Endothelial cell (in vitro differentiated cells): Measurements from ENCODE around the gene TSHZ2. TPM values are rescaled to one million over a fixed set of nuclear protein-coding genes. Genes with fewer than 3 reads are reported as not detected.

Source experiments
- DNase-seq: peaks from one replicate; pipeline ENCODE4 v3.0.0; 2021; ENCODE audit warnings: low spot score
- H3K27ac Mint-ChIP-seq: one replicate; pipeline ENCODE4 v1.8.0; 2021; ENCODE audit warnings: mixed read lengths, inconsistent platforms; ENCODE audit not compliant: unreplicated experiment
- H3K27me3 Mint-ChIP-seq: one replicate; pipeline ENCODE4 v1.8.0; 2021; ENCODE audit warnings: mild to moderate bottlenecking, moderate library complexity, mixed read lengths, inconsistent platforms; ENCODE audit not compliant: unreplicated experiment
- H3K36me3 Mint-ChIP-seq: one replicate; pipeline ENCODE4 v1.8.0; 2021; ENCODE audit warnings: mild to moderate bottlenecking, low read depth, mixed read lengths, inconsistent platforms; ENCODE audit not compliant: unreplicated experiment
- H3K4me1 Mint-ChIP-seq: one replicate; pipeline ENCODE4 v1.8.0; 2021; ENCODE audit warnings: mild to moderate bottlenecking, mixed read lengths, inconsistent platforms; ENCODE audit not compliant: unreplicated experiment
- H3K4me3 Mint-ChIP-seq: one replicate; pipeline ENCODE4 v1.8.0; 2021; ENCODE audit warnings: mild to moderate bottlenecking, mixed read lengths, inconsistent platforms; ENCODE audit not compliant: unreplicated experiment
- H3K9me3 Mint-ChIP-seq: one replicate; pipeline ENCODE4 v1.8.0; 2021; ENCODE audit warnings: mixed read lengths, inconsistent platforms; ENCODE audit not compliant: unreplicated experiment
- CTCF ChIP-seq: fragments of 200-600 bp; sonication (generic); IDR thresholded peaks from one replicate; pipeline ENCODE4 v1.5.0; 2021; ENCODE audit warnings: antibody characterized with exemption; ENCODE audit not compliant: unreplicated experiment
- total RNA-seq: library from RNA; stranded (reverse); fragmentation: NEBNext Ultra II Directional; extraction: Animal tissue kit (Norgen Biotek cat#: 25700); gene quantifications from one replicate; pipeline ENCODE4 v1.2.1, GENCODE V29; 2021; ENCODE audit not compliant: unreplicated experiment

TSHZ2 gene
- total RNA-seq, 1 donor from 2014 or later = 2.3 TPM

- Mint-ChIP-seq H3K9me3 (no peaks in the 10 kb centered on the region), H3K27me3 (no peaks in the 10 kb centered on the region), H3K4me3 (no peak overlapping the region), H3K36me3 (no peaks in the 10 kb centered on the region), H3K4me1 (no peaks in the 10 kb centered on the region), H3K27ac (no peak overlapping the region)
- DNase-seq = no peak
- TF ChIP-seq CTCF = no peak
Observed at GRCh38 chr20:53091789-53092188, 119.6 kb downstream of the TSHZ2 start.

GRCh38 chr20:53092772-53093300, 120.7 kb downstream of the TSHZ2 start:
- no peaks in the 10 kb centered on the region for H3K36me3 Mint-ChIP-seq
- H3K4me1 Mint-ChIP-seq = no peaks in the 10 kb centered on the region
- no peaks in the 10 kb centered on the region for H3K27me3 Mint-ChIP-seq
- no peak for TF ChIP-seq CTCF
- DNase-seq = no peak
- H3K9me3 Mint-ChIP-seq = no peaks in the 10 kb centered on the region
- H3K27ac Mint-ChIP-seq = no peak overlapping the region
- no peak overlapping the region for H3K4me3 Mint-ChIP-seq

- H3K9me3 Mint-ChIP-seq = no peaks in the 10 kb centered on the region
- no peaks in the 10 kb centered on the region for H3K36me3 Mint-ChIP-seq
- TF ChIP-seq CTCF = no peak
- H3K27ac Mint-ChIP-seq = no peak overlapping the region
- H3K4me1 Mint-ChIP-seq = peaks cover 3% of the 10 kb centered on the region
- no peak overlapping the region for H3K4me3 Mint-ChIP-seq
- DNase-seq = no peak
- H3K27me3 Mint-ChIP-seq = no peaks in the 10 kb centered on the region
Observed at GRCh38 chr20:53097371-53097770, 125.2 kb downstream of the TSHZ2 start.

GRCh38 chr20:53097791-53098190, 125.6 kb downstream of the TSHZ2 start:
- no peaks in the 10 kb centered on the region for H3K36me3 Mint-ChIP-seq
- no peak overlapping the region for H3K27ac Mint-ChIP-seq
- no peak for DNase-seq
- H3K27me3 Mint-ChIP-seq = no peaks in the 10 kb centered on the region
- peaks cover 3% of the 10 kb centered on the region for H3K4me1 Mint-ChIP-seq
- H3K4me3 Mint-ChIP-seq = no peak overlapping the region
- no peak for TF ChIP-seq CTCF
- H3K9me3 Mint-ChIP-seq = no peaks in the 10 kb centered on the region

- H3K9me3 Mint-ChIP-seq = no peaks in the 10 kb centered on the region
- H3K4me3 Mint-ChIP-seq = no peak overlapping the region
- no peak for TF ChIP-seq CTCF
- H3K27ac Mint-ChIP-seq = no peak overlapping the region
- no peaks in the 10 kb centered on the region for H3K36me3 Mint-ChIP-seq
- peaks cover 3% of the 10 kb centered on the region for H3K4me1 Mint-ChIP-seq
- no peaks in the 10 kb centered on the region for H3K27me3 Mint-ChIP-seq
- DNase-seq = no peak
Observed at GRCh38 chr20:53098621-53099020, 126.5 kb downstream of the TSHZ2 start.
